Left renal pelvis (tissue), 4 donors: ENCODE results near the gene ITIH6. TPM values are rescaled to one million over a fixed set of nuclear protein-coding genes. Genes with fewer than 3 reads are reported as not detected.
"Not testable (repeated sequence)": the region's sequence is repeated elsewhere in the genome, so short reads cannot be mapped to it uniquely, and the experiment has no call there.

Source experiments
- DNase-seq, 4 donors: peaks; one replicate each; pipeline ENCODE4 v3.0.0-alpha.2; 2013; ENCODE audit warnings: low read depth in 4 of 4, low spot score in 3 of 4
- polyA plus RNA-seq, 4 donors: library from polyadenylated mRNA; unstranded; fragments of 120-200 nt; gene quantifications; one replicate each; pipeline ENCODE4 v1.2.1, GENCODE V29; 2013; ENCODE audit not compliant: insufficient read length in 4 of 4

The ITIH6 gene
- polyA plus RNA-seq, result under 1 TPM; 0.03 to 0.05 (median 0.04) TPM

GRCh38 chrX:54798137-54798536, at the start of gene ITIH6:
Gene ITIH6, minus strand, starts transcription at chrX:54798255. Its CDS starts 45 bp downstream, at chrX:54798210.
- no peak for DNase-seq

GRCh38 chrX:54847700-54848099, 49.6 kb upstream of the ITIH6 start:
- DNase-seq, result not testable (repeated sequence)

GRCh38 chrX:54843050-54843449, 45.0 kb upstream of the ITIH6 start:
- DNase-seq, result no peak

- DNase-seq, result no peak
These were observed 44.6 kb upstream of the ITIH6 start for GRCh38 chrX:54842607-54843006.

GRCh38 chrX:54841184-54841874, 43.3 kb upstream of the ITIH6 start:
- DNase-seq, result peak; percentile 14 to 37 (median 30)

- no peak for DNase-seq
These were observed 40.5 kb upstream of the ITIH6 start for GRCh38 chrX:54838583-54838982.

- no peak for DNase-seq
These were observed 28.5 kb upstream of the ITIH6 start for GRCh38 chrX:54826598-54826997.

GRCh38 chrX:54825716-54826438, 27.8 kb upstream of the ITIH6 start:
- DNase-seq, result no peak

- no peak for DNase-seq
These were observed 26.7 kb upstream of the ITIH6 start for GRCh38 chrX:54824722-54825121.

- no peak for DNase-seq
These were observed 26.1 kb upstream of the ITIH6 start for GRCh38 chrX:54824195-54824594.

- no peak for DNase-seq
These were observed 23.3 kb upstream of the ITIH6 start for GRCh38 chrX:54821310-54821709.

GRCh38 chrX:54820737-54821136, 22.7 kb upstream of the ITIH6 start:
- DNase-seq, result no peak

- DNase-seq, result no peak
These were observed 21.1 kb upstream of the ITIH6 start for GRCh38 chrX:54819201-54819600.

GRCh38 chrX:54818221-54818620, 20.2 kb upstream of the ITIH6 start:
- DNase-seq, result no peak

- no peak for DNase-seq
These were observed 19.3 kb upstream of the ITIH6 start for GRCh38 chrX:54817220-54817820.

GRCh38 chrX:54812306-54812705, 14.3 kb upstream of the ITIH6 start:
- no peak for DNase-seq

- DNase-seq, result no peak
These were observed 13.3 kb upstream of the ITIH6 start for GRCh38 chrX:54811301-54811885.

GRCh38 chrX:54810532-54810931, 12.5 kb upstream of the ITIH6 start:
- no peak for DNase-seq

- DNase-seq, result peak; percentile 88 to 92 (median 92)
These were observed 10.8 kb upstream of the ITIH6 start for GRCh38 chrX:54808605-54809483.

GRCh38 chrX:54808109-54808604, 10.1 kb upstream of the ITIH6 start:
- DNase-seq, result peak in 3 of 4 donors; percentile 65 to 68 (median 67)
